ENCODE data around the gene FGF12. TPM values are rescaled to one million over a fixed set of nuclear protein-coding genes. Genes with fewer than 3 reads are reported as not detected.
"Not testable (repeated sequence)": the region's sequence is repeated elsewhere in the genome, so short reads cannot be mapped to it uniquely, and the experiment has no call there.

FGF12 gene
- total RNA-seq, 4 donors from 2014 or later: 0.94 to 15.9 (median 15.1) TPM

- H3K9me3 ChIP-seq: no peaks in the 10 kb centered on the region
- no peaks in the 10 kb centered on the region for H3K27me3 ChIP-seq
- ATAC-seq: no peak
- H3K27ac ChIP-seq: no peak overlapping the region
- H3K4me1 ChIP-seq: no peaks in the 10 kb centered on the region
- no peak overlapping the region for H3K4me3 ChIP-seq
- TF ChIP-seq EP300 (IDR thresholded peaks at IDR 0.05) (no peak), POLR2A (IDR thresholded peaks at IDR 0.05) (no peak), POLR2AphosphoS5 (IDR thresholded peaks at IDR 0.05) (no peak), CTCF (IDR thresholded peaks at IDR 0.05) (no peak)
- 60 to 64% methylated on average over 5 of the region's 5 CpGs for WGBS, 2 donors (ENCODE audit: low coverage in 1 of 2)
- H3K36me3 ChIP-seq: no peaks in the 10 kb centered on the region
These were observed 22.9 kb upstream of the FGF12 start for GRCh38 chr3:192750201-192750600.

DNA sequence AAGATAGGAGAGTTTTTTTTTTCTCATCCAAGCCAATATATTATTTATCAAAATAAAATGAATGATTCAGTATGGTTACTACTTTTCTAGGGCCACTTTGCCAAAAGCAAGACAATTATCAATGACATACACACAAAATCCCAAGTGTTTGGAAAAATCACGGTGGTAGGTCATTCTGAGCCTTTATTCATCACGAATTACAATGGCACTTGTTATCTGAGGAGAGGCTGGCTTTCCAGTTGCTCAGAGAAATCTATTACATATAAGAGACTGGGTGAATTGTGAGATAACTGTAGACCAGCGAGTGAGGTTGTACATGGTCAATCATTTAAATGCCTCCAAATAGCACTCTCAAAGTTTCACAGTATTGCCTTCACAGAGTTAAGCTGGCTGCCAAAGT lies 20.4 kb upstream of the FGF12 start:
- no peak for TF ChIP-seq EP300 (IDR thresholded peaks at IDR 0.05)
- no peak for TF ChIP-seq POLR2A (IDR thresholded peaks at IDR 0.05)
- no peak for TF ChIP-seq POLR2AphosphoS5 (IDR thresholded peaks at IDR 0.05)
- TF ChIP-seq CTCF (IDR thresholded peaks at IDR 0.05): no peak
- Histone ChIP-seq H3K4me3 (no peak overlapping the region), H3K36me3 (no peaks in the 10 kb centered on the region), H3K9me3 (no peaks in the 10 kb centered on the region), H3K27ac (no peak overlapping the region), H3K4me1 (no peaks in the 10 kb centered on the region), H3K27me3 (no peaks in the 10 kb centered on the region)
- 31 to 37% methylated on average over 3 of the region's 3 CpGs for WGBS, 2 donors (ENCODE audit: low coverage in 1 of 2)
- no peak for ATAC-seq

DNA sequence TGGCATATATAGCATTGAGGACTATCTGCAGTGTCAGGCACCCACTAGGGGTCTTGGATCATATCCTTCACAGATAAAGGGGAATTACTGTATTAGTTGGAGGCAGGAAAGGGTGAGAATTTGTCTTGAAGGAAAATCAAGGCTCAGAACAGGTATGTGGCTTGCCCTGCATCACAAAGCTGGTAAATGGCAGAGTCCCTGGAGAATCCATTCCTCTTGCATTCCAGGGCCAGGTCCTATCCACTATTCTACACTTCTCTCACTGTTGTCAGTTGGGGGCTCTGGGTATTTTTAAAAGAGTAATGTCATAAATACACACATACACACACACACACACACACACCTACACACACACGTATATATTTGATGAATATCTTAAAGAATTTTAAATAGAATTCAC lies 19.8 kb upstream of the FGF12 start:
- WGBS, 2 donors (ENCODE audit: low coverage in 1 of 2): 50% methylated on average over 1 of the region's 1 CpG
- no peak for ATAC-seq
- H3K27ac ChIP-seq: no peak overlapping the region
- no peaks in the 10 kb centered on the region for H3K36me3 ChIP-seq
- no peaks in the 10 kb centered on the region for H3K9me3 ChIP-seq
- H3K4me3 ChIP-seq: no peak overlapping the region
- TF ChIP-seq CTCF (IDR thresholded peaks at IDR 0.05) (no peak), POLR2A (IDR thresholded peaks at IDR 0.05) (no peak), EP300 (IDR thresholded peaks at IDR 0.05) (no peak), POLR2AphosphoS5 (IDR thresholded peaks at IDR 0.05) (no peak)
- no peaks in the 10 kb centered on the region for H3K27me3 ChIP-seq
- H3K4me1 ChIP-seq: no peaks in the 10 kb centered on the region

DNA sequence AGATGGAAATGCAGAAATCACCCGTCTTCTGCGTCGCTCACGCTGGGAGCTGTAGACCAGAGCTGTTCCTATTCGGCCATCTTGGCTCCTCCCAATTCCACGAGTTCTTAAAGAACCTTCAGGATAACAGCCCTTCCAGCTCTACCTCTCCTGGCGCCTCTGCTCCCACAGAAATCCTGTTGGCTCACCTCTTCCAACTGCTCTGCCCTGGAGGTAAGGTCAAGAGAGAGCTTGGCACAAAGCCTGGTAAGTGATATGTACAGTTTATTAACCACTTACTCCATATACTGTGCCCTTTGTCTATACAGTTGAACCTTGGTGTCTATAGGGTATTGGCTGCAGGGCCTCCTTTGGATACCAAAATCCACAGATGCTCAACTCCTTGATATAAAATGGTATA lies 17.8 kb upstream of the FGF12 start:
- 80% methylated on average over 1 of the region's 7 CpGs; no CpG with 5 or more reads in 1 of the 2 donors for WGBS, 2 donors (ENCODE audit: low coverage in 1 of 2)
- H3K4me1 ChIP-seq: no peaks in the 10 kb centered on the region
- no peak for ATAC-seq
- H3K27ac ChIP-seq: no peak overlapping the region
- no peak for TF ChIP-seq EP300 (IDR thresholded peaks at IDR 0.05)
- TF ChIP-seq POLR2AphosphoS5 (IDR thresholded peaks at IDR 0.05): no peak
- no peak for TF ChIP-seq POLR2A (IDR thresholded peaks at IDR 0.05)
- TF ChIP-seq CTCF (IDR thresholded peaks at IDR 0.05): no peak
- no peaks in the 10 kb centered on the region for H3K9me3 ChIP-seq
- H3K27me3 ChIP-seq: no peaks in the 10 kb centered on the region
- H3K36me3 ChIP-seq: no peaks in the 10 kb centered on the region
- H3K4me3 ChIP-seq: no peak overlapping the region

DNA sequence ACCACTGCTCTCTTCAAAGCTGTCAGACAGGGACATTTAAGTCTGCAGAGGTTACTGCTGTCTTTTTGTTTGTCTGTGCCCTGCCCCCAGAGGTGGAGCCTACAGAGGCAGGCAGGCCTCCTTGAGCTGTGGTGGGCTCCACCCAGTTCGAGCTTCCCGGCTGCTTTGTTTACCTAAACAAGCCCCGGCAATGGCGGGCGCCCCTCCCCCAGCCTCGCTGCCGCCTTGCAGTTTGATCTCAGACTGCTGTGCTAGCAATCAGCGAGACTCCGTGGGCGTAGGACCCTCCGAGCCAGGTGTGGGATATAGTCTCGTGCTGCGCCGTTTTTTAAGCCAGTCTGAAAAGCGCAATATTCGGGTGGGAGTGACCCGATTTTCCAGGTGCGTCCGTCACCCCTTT lies 17.3 kb upstream of the FGF12 start:
- not testable (repeated sequence) for H3K4me1 ChIP-seq, H3K9me3 ChIP-seq, H3K27ac ChIP-seq, H3K4me3 ChIP-seq, ATAC-seq, H3K36me3 ChIP-seq, H3K27me3 ChIP-seq
- WGBS, 2 donors (ENCODE audit: low coverage in 1 of 2): 60% methylated on average over 3 of the region's 19 CpGs; no CpG with 5 or more reads in 1 of the 2 donors

DNA sequence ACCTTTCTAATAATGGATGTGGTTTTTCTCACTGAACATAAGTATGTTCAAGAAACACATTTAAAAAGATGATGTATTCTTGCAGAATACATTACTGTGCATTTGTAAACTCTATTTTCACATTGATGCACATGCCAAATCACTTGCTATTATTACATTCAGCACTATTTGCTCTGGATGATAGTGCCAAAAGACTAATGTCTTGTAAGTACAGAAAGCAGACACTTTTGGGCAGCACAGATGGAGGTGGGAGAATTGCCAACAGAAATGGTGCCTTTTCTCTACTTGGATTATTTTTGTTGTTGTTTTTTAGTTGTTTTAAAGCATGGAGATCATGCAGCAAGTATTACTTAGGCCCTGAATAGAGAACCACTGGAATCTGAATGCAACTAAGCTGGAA lies 10.2 kb upstream of the FGF12 start:
- TF ChIP-seq EP300 (IDR thresholded peaks at IDR 0.05) (no peak), CTCF (IDR thresholded peaks at IDR 0.05) (no peak), POLR2A (IDR thresholded peaks at IDR 0.05) (no peak), POLR2AphosphoS5 (IDR thresholded peaks at IDR 0.05) (no peak)
- Histone ChIP-seq H3K36me3 (no peaks in the 10 kb centered on the region), H3K27me3 (no peaks in the 10 kb centered on the region), H3K9me3 (no peaks in the 10 kb centered on the region), H3K4me3 (no peak overlapping the region), H3K27ac (no peak overlapping the region), H3K4me1 (no peaks in the 10 kb centered on the region)
- ATAC-seq: no peak
